Fibroblast of lung (primary cell): ENCODE data around the gene PODN. TPM values are rescaled to one million over a fixed set of nuclear protein-coding genes. Genes with fewer than 3 reads are reported as not detected.

Experiments
- DNase-seq, 2 donors: peaks; one replicate each; pipeline versions ENCODE4 v3.0.0 to v3.0.0-alpha.2; 2010; ENCODE audit warnings: low read depth in 2 of 2
- H2AFZ ChIP-seq: 2 replicates; pipeline ENCODE4 v1.5.1; 2012; ENCODE audit warnings: low read length, control low read depth, inconsistent platforms
- H3K27ac ChIP-seq: 2 replicates; pipeline ENCODE4 v1.5.1; 2011; ENCODE audit warnings: low read length, control low read depth; ENCODE audit not compliant: insufficient read depth
- H3K27me3 ChIP-seq: 2 replicates; pipeline ENCODE4 v1.5.1; 2011; ENCODE audit warnings: mild to moderate bottlenecking, low read length; ENCODE audit not compliant: control insufficient read depth, insufficient read depth
- H3K36me3 ChIP-seq: 2 replicates; pipeline ENCODE4 v1.5.1; 2011; ENCODE audit warnings: low read length; ENCODE audit not compliant: control insufficient read depth, insufficient read depth
- H3K4me1 ChIP-seq: 2 replicates; pipeline ENCODE4 v1.5.1; 2011; ENCODE audit warnings: low read length; ENCODE audit not compliant: control insufficient read depth, insufficient read depth; ENCODE audit errors: extremely low read depth
- H3K4me2 ChIP-seq: 2 replicates; pipeline ENCODE4 v1.5.1; 2011; ENCODE audit warnings: low read length, control low read depth; ENCODE audit not compliant: insufficient read depth; ENCODE audit errors: extremely low read depth
- H3K4me3 ChIP-seq, 4 experiments: fragments of 200-600 bp in 1 of 4; sonication (generic) in 1 of 4; replicated peaks in 1 of 4; 2 replicates each; pipeline ENCODE4 v1.5.1; 2011 to 2016; ENCODE audit warnings: low read length in 4 of 4, low read depth in 3 of 4, mild to moderate bottlenecking in 3 of 4, control low read depth in 2 of 4, inconsistent platforms in 1 of 4, mixed read lengths in 1 of 4; ENCODE audit not compliant: insufficient read depth in 1 of 4; ENCODE audit errors: control extremely low read depth in 1 of 4
- H3K79me2 ChIP-seq: 2 replicates; pipeline ENCODE4 v1.5.1; 2012; ENCODE audit warnings: mild to moderate bottlenecking, low read length, inconsistent platforms; ENCODE audit not compliant: control insufficient read depth, insufficient read depth
- H3K9ac ChIP-seq: 2 replicates; pipeline ENCODE4 v1.5.1; 2011; ENCODE audit warnings: mild to moderate bottlenecking, low read length, control low read depth; ENCODE audit not compliant: insufficient read depth
- H3K9me3 ChIP-seq: 2 replicates; pipeline ENCODE4 v1.5.1; 2012; ENCODE audit warnings: low read depth, low read length; ENCODE audit not compliant: control insufficient read depth, insufficient read depth
- H4K20me1 ChIP-seq: 2 replicates; pipeline ENCODE4 v1.5.1; 2011; ENCODE audit warnings: low read length; ENCODE audit not compliant: control insufficient read depth, insufficient read depth; ENCODE audit errors: extremely low read depth
- EZH2 ChIP-seq: IDR thresholded peaks from 2 replicates; pipeline ENCODE4 v1.5.1; 2012; ENCODE audit warnings: low read length, control low read depth, mild to moderate bottlenecking; ENCODE audit errors: missing control alignments
- polyA plus RNA-seq, 2 donors: library from polyadenylated mRNA; depleted of rRNA in 1 of 2; stranded (reverse) in 1 of 2; unstranded in 1 of 2; fragments of >200 nt; gene quantifications; 2 replicates each; pipeline ENCODE4 v1.2.1, GENCODE V29; 2011 to 2012; ENCODE audit warnings: missing spikeins in 1 of 2
- total RNA-seq: library from RNA; depleted of rRNA; stranded (reverse); fragments of >200 nt; gene quantifications from 2 replicates; pipeline ENCODE4 v1.2.1, GENCODE V29; 2014
- TF ChIP-seq, protein P1 (sequence below), 2 donors: IDR thresholded peaks in 1 of 2; conservative IDR thresholded peaks in 1 of 2; 1 replicate in 1 of 2; 2 replicates in 1 of 2; pipeline ENCODE4 v1.5.1; 2011 to 2012; ENCODE audit warnings: low read length in 2 of 2, control low read depth in 1 of 2, inconsistent platforms in 1 of 2, low read depth in 1 of 2, mild to moderate bottlenecking in 1 of 2

Gene PODN
- total and polyA plus RNA-seq, 2 donors (not counting 1 experiment from before 2014, with no cell fraction given), result 31.6 to 49.7 TPM

GRCh38 chr1:53121319-53122172 lies 59.5 kb downstream of the PODN start:
- Histone ChIP-seq H3K4me2 (no peak overlapping the region), H3K79me2 (no peaks in the 10 kb centered on the region), H3K36me3 (no peaks in the 10 kb centered on the region), H3K27ac (peak overlapping the region; percentile 28), H3K4me1 (peaks cover 24% of the 10 kb centered on the region), H2AFZ (no peak overlapping the region), H3K27me3 (no peaks in the 10 kb centered on the region), H4K20me1 (no peaks in the 10 kb centered on the region), H3K9ac (no peak overlapping the region), H3K9me3 (no peaks in the 10 kb centered on the region), H3K4me3 (no peak overlapping the region)
- peak; percentile 61 to 90 for DNase-seq
- no peak for TF ChIP-seq EZH2
- TF ChIP-seq, protein P1, sequence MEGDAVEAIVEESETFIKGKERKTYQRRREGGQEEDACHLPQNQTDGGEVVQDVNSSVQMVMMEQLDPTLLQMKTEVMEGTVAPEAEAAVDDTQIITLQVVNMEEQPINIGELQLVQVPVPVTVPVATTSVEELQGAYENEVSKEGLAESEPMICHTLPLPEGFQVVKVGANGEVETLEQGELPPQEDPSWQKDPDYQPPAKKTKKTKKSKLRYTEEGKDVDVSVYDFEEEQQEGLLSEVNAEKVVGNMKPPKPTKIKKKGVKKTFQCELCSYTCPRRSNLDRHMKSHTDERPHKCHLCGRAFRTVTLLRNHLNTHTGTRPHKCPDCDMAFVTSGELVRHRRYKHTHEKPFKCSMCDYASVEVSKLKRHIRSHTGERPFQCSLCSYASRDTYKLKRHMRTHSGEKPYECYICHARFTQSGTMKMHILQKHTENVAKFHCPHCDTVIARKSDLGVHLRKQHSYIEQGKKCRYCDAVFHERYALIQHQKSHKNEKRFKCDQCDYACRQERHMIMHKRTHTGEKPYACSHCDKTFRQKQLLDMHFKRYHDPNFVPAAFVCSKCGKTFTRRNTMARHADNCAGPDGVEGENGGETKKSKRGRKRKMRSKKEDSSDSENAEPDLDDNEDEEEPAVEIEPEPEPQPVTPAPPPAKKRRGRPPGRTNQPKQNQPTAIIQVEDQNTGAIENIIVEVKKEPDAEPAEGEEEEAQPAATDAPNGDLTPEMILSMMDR (conservative IDR thresholded peaks at IDR 0.05 in 1 of 2, IDR thresholded peaks at IDR 0.05 in 1 of 2; ENCODE audit: low read depth in 1 of 2, low read length in 2 of 2), result no peak

GRCh38 chr1:53122201-53122885 lies 60.3 kb downstream of the PODN start:
- no peaks in the 10 kb centered on the region for H3K36me3 ChIP-seq
- peaks cover 24% of the 10 kb centered on the region for H3K4me1 ChIP-seq
- H3K9me3 ChIP-seq, result no peaks in the 10 kb centered on the region
- H3K4me2 ChIP-seq, result no peak overlapping the region
- TF ChIP-seq, protein P1 (conservative IDR thresholded peaks at IDR 0.05 in 1 of 2, IDR thresholded peaks at IDR 0.05 in 1 of 2; ENCODE audit: low read depth in 1 of 2, low read length in 2 of 2), result no peak
- TF ChIP-seq EZH2, result no peak
- no peaks in the 10 kb centered on the region for H3K27me3 ChIP-seq
- no peak overlapping the region for H2AFZ ChIP-seq
- no peak overlapping the region for H3K4me3 ChIP-seq
- peak in 1 of 2 donors; percentile 78 for DNase-seq
- H3K79me2 ChIP-seq, result no peaks in the 10 kb centered on the region
- H3K27ac ChIP-seq, result peak overlapping the region; percentile 85
- no peaks in the 10 kb centered on the region for H4K20me1 ChIP-seq
- no peak overlapping the region for H3K9ac ChIP-seq

DNA sequence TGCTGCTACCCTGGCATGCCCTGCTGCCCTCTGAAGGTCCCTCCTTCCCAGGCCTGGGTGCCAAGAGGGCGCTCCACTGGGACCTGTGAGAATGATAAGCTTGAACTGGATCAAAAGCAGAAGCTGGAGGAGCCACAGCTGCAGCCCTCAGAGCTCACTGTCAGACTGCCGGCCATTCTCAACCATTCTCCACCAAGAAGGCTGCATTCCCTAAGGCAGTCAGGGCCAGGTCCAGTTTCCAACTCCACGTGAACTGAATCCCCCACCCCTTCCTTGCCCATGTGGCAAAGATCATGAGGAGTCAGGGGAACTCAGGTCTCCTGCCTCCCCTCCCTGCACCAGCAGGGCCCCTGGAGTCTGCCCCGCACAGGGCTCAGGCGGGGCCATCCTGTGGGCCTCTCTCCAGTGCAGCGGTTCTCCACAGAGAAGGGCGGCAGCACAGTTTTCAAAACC lies 61.0 kb downstream of the PODN start:
- TF ChIP-seq, protein P1 (conservative IDR thresholded peaks at IDR 0.05 in 1 of 2, IDR thresholded peaks at IDR 0.05 in 1 of 2; ENCODE audit: low read depth in 1 of 2, low read length in 2 of 2), result no peak
- no peak for TF ChIP-seq EZH2
- H3K4me3 ChIP-seq, result no peak overlapping the region
- no peak overlapping the region for H3K4me2 ChIP-seq
- no peak for DNase-seq
- H2AFZ ChIP-seq, result no peak overlapping the region
- H3K79me2 ChIP-seq, result no peaks in the 10 kb centered on the region
- H3K9ac ChIP-seq, result no peak overlapping the region
- peaks cover 24% of the 10 kb centered on the region for H3K4me1 ChIP-seq
- H3K9me3 ChIP-seq, result no peaks in the 10 kb centered on the region
- no peaks in the 10 kb centered on the region for H4K20me1 ChIP-seq
- peak overlapping the region; percentile 85 for H3K27ac ChIP-seq
- no peaks in the 10 kb centered on the region for H3K27me3 ChIP-seq
- no peaks in the 10 kb centered on the region for H3K36me3 ChIP-seq
